Stimulated activated CD4-positive, alpha-beta T cell treated with anti-CD3 and anti-CD28 coated beads, Interleukin-1b, Interleukin-23, amount 100 ng/mL, for 1 hour (primary cell): ENCODE results near the gene TEX54.

Source experiments
- DNase-seq, 2 donors: peaks; one replicate each; pipeline ENCODE4 v3.0.0-alpha.2; 2020; ENCODE audit warnings: low read depth in 2 of 2

The TEX54 gene

DNA sequence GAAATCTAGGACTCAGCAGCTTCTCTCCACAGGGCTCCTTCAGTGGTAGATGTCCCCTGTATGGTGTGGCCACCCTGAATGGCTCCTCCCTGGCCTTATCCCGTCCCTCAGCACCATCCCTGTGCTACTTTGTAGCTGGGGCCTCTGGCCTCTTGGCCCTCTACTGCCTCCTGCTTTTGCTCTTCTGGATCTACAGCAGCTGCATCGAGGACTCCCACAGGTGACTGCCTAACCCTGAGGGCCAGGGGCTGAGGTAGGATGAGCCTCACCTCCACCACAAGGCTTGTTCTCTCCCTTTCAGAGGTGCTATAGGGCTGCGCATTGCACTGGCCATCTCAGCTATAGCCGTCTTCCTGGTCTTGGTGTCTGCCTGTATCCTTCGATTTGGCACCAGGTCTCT, 43.6 kb downstream of the TEX54 start:
- no peak for DNase-seq

DNA sequence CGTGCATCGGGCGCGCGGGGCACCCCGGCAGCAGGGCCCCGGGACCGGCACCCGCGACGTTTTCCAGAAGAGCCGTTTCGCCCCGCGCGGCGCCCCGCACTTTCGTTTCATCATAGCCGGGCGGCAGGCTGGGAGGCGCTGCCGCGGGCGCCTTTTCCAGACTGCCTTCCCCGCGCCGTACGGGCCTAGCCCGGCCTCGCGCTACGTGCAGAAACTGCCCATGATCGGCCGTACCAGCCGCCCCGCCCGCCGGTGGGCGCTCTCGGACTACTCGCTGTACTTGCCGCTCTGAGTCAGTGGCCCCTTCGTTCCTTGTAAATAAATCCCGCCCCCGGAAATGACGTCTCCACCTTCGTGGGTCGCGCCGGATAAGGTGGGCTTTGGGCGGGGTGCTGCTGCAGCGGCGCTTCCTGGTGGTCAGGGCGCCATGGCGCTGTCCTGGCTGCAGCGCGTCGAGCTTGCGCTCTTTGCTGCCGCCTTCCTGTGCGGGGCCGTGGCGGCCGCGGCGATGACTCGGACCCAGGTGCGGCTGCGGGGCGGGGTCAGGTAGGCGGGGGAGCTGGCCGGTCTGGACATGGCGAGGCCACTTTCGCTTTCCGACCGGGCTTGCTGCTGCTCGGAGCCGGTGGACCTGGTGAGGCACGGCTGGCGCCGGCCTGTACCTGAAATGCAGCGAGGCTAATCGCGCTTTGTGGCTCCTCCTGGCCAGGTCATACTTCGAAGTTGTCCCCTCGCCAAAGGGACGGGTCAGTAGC, 45.5 kb downstream of the TEX54 start, which contains the start of gene TMEM179B:
TSS of gene TMEM179B (plus strand) at position 398 of the 755 bp plus-strand sequence. CDS start at position 428, 30 bp downstream.
- peak; percentile 90 to 97 for DNase-seq

DNA sequence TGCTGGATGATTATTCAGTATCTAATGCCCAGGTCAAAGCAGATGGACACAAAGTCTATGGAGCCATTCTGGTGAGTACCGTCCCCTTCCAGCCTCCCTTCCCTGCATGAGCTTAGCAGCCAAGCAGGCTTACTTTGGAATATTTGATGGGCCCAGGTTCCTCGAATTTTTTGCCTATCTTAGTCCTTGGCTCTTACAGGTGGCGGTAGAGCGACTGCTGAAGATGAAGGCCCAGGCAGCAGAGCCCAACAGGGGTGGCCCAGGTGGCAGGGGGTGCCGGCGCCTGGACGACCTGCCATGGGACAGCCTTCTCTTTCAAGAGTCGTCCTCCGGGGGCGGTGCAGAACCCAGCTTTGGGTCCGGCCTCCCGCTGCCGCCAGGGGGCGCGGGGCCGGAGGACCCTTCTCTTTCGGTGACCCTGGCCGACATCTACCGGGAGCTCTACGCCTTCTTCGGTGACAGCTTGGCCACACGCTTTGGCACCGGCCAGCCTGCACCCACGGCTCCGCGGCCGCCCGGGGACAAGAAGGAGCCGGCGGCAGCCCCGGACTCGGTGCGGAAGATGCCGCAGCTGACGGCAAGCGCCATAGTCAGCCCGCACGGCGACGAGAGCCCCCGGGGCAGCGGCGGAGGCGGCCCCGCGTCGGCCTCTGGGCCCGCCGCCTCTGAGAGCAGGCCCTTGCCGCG, 46.2 kb downstream of the TEX54 start:
- DNase-seq = peak; percentile 60 to 63

DNA sequence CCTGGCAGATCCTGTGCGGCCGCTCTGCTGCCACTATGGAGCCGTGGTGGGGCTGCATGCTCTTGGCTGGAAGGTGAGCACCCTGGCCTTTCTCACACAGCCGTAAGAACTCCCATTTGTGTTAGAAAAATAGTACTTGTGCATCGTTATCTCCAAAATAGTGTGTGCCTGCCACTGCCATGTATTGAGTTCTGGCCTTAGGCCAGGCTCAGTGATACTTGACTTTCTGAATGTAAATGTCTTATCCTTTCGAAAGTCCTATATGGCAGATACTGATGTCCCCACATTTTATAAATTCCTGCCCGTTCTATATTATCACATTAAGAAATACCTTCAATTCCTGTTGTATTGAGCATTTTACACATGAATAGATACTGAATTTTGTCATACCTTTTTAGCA, 49.9 kb downstream of the TEX54 start:
- DNase-seq = no peak
